K562 (cell line): ENCODE results near the gene HEXIM2. TPM values are rescaled to one million over a fixed set of nuclear protein-coding genes. Genes with fewer than 3 reads are reported as not detected.

Experiments used
- ATF1 ChIP-seq, 2 experiments: fragments of 450-650 bp in 1 of 2; IDR thresholded peaks; 2 replicates each; pipeline ENCODE4 v1.6.1; 2016; ENCODE audit warnings: missing compliant biosample characterization in 1 of 2, missing genetic modification characterization in 1 of 2
- BACH1 ChIP-seq: fragments of 200-800 bp; sonication (Bioruptor generic); IDR thresholded peaks from 2 replicates; pipeline ENCODE4 v1.6.1; 2016; ENCODE audit warnings: missing genetic modification characterization, missing compliant biosample characterization
- BMI1 ChIP-seq: fragments of 150-350 bp; IDR thresholded peaks from 2 replicates; pipeline ENCODE4 v1.6.1; 2014; ENCODE audit warnings: low read length
- DNMT1 ChIP-seq: fragments of 450-650 bp; IDR thresholded peaks from 2 replicates; pipeline ENCODE4 v1.6.1; 2016; ENCODE audit warnings: antibody characterized with exemption, mild to moderate bottlenecking
- ELF1 ChIP-seq: fragments of 200-800 bp; sonication (Bioruptor generic); IDR thresholded peaks from 2 replicates; pipeline ENCODE4 v1.6.1; 2016; ENCODE audit warnings: missing genetic modification characterization, missing compliant biosample characterization
- HDGF ChIP-seq: fragments of 450-650 bp; IDR thresholded peaks from 2 replicates; pipeline ENCODE4 v1.6.1; 2016
- HIVEP1 ChIP-seq: fragments of 250-450 bp; sonication (Bioruptor Pico); IDR thresholded peaks from 2 replicates; pipeline ENCODE4 v1.4.0; 2020; ENCODE audit warnings: mild to moderate bottlenecking
- KDM4B ChIP-seq, 2 experiments: fragments of 450-650 bp in 1 of 2; sonication (generic) in 1 of 2; IDR thresholded peaks; 2 replicates each; pipeline ENCODE4 v1.6.1; 2016 to 2017; ENCODE audit warnings: borderline replicate concordance in 2 of 2, antibody characterized with exemption in 1 of 2, low read depth in 1 of 2, mild to moderate bottlenecking in 1 of 2
- RBM22 ChIP-seq: fragments of 200-400 bp; formaldehyde crosslinking; IDR thresholded peaks from 2 replicates; pipeline ENCODE4 v1.6.1; 2018; ENCODE audit warnings: low read length, low read depth; ENCODE audit not compliant: poor library complexity, severe bottlenecking
- RFX5 ChIP-seq: IDR thresholded peaks from 2 replicates; pipeline ENCODE4 v1.6.1; 2011; ENCODE audit warnings: low read depth, mild to moderate bottlenecking, improper control_type of control experiment, low read length
- RFX7 ChIP-seq: fragments of 250-450 bp; sonication (Bioruptor Pico); IDR thresholded peaks from 2 replicates; pipeline ENCODE4 v1.5.1; 2021; ENCODE audit warnings: mild to moderate bottlenecking
- ZFX ChIP-seq: sonication (generic); formaldehyde crosslinking; IDR thresholded peaks from 2 replicates; pipeline ENCODE4 v1.8.0; 2022; ENCODE audit warnings: mild to moderate bottlenecking, missing genetic modification reagents, moderate library complexity
- ZNF224 ChIP-seq: sonication (generic); formaldehyde crosslinking; IDR thresholded peaks from 2 replicates; pipeline ENCODE4 v1.8.0; 2022; ENCODE audit warnings: mild to moderate bottlenecking, missing genetic modification reagents
- ZNF282 ChIP-seq: sonication (generic); formaldehyde crosslinking; IDR thresholded peaks from 2 replicates; pipeline ENCODE4 v1.8.1; 2023; ENCODE audit warnings: missing genetic modification reagents
- ZSCAN29 ChIP-seq: fragments of 450-650 bp; IDR thresholded peaks from 2 replicates; pipeline ENCODE4 v1.6.1; 2017
- polyA plus RNA-seq, 8 experiments: library from polyadenylated mRNA; depleted of rRNA in 4 of 8; stranded (reverse) in 5 of 8; unstranded in 3 of 8; fragments of >200 nt; fragmentation: Nextera tagmentation in 2 of 8; fragmentation: Illumina TruSeq in 1 of 8; extraction: Ambion mirVana in 2 of 8; extraction: Trizol in 1 of 8; gene quantifications; 2 replicates each; pipeline versions ENCODE4 v1.2.1 to v1.2.3, GENCODE V29; 2011 to 2014; ENCODE audit warnings: inconsistent platforms in 1 of 8, missing spikeins in 1 of 8
- total RNA-seq, 7 experiments: library from RNA; depleted of rRNA in 6 of 7; stranded (reverse); fragments of >200 nt in 6 of 7; fragmentation: Illumina TruSeq in 2 of 7; extraction: Trizol in 2 of 7; gene quantifications; 2 replicates each; pipeline versions ENCODE4 v1.2.1 to v1.2.3, GENCODE V29; 2011 to 2021; ENCODE audit warnings: low replicate concordance in 1 of 7
- TF ChIP-seq, protein P1 (sequence below): sonication (generic); formaldehyde crosslinking; IDR thresholded peaks from 2 replicates; pipeline ENCODE4 v1.8.0; 2023; ENCODE audit warnings: mild to moderate bottlenecking, missing genetic modification reagents
- TF ChIP-seq, protein P2 (sequence below): sonication (generic); formaldehyde crosslinking; IDR thresholded peaks from 2 replicates; pipeline ENCODE4 v1.8.1; 2023; ENCODE audit warnings: mild to moderate bottlenecking, missing genetic modification reagents
- TF ChIP-seq, protein P3 (sequence below): sonication (generic); formaldehyde crosslinking; IDR thresholded peaks from 2 replicates; pipeline ENCODE4 v1.8.0; 2022; ENCODE audit warnings: mild to moderate bottlenecking, low read depth, missing genetic modification reagents
- TF ChIP-seq, protein P4 (sequence below), 2 experiments: fragments of 450-650 bp in 1 of 2; sonication (generic) in 1 of 2; formaldehyde crosslinking in 1 of 2; IDR thresholded peaks in 1 of 2; conservative IDR thresholded peaks in 1 of 2; 2 replicates each; pipeline versions ENCODE4 v1.6.1 to v1.8.1; 2016 to 2023; ENCODE audit warnings: mild to moderate bottlenecking in 2 of 2, moderate library complexity in 2 of 2, inconsistent platforms in 1 of 2, missing genetic modification reagents in 1 of 2

HEXIM2 gene
- total and polyA plus RNA-seq, 9 of the 15 experiments (the other 6 are each of a cell fraction or from before 2014, with no cell fraction given) = 0.69 to 3.4 (median 1.1) TPM; not detected in 2

DNA sequence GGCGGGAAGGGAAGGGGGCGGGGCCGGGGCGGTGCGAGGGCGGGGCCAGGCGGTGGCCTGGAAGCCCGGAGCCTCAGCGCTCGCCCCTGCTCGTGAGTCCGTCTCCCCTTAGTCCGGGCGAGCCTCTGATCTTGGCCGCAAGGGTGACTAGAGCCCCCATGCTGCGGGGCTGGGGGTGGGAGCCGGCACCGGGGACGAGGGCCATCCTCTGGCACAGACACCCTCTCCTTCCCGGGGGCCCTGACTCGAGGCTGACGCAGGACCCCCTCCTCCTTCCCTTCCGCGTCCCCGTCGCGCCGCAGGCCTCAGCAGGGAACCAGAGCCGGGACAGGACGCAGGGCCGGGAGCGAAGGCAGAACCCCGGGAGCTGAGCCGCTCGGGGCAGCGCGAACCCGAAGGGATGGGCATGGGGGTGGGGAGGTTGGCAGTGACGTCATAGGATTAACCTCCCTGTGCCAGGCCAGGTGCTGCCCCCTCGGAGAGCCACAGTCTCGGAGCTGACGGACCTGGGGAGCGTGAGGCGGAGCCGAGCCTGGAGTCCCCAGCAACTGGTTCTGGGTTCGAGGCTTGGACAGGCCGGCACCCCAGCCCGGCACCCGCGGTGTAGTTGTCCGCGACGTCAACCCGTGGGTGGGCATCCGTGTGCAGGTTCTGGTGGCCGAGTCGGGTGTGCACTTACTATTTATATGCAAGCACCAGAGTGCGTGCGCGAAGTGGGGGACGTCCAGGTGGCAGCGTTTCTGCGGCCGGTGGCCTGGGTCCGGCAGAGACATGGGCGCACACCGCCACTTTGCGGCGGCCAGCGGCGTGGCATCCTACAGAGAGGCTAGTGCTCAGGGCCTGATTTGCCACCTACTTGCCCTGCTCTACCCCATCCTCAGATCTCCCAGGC is 28.9 kb upstream of the HEXIM2 start (continued):
- TF ChIP-seq, protein P1, sequence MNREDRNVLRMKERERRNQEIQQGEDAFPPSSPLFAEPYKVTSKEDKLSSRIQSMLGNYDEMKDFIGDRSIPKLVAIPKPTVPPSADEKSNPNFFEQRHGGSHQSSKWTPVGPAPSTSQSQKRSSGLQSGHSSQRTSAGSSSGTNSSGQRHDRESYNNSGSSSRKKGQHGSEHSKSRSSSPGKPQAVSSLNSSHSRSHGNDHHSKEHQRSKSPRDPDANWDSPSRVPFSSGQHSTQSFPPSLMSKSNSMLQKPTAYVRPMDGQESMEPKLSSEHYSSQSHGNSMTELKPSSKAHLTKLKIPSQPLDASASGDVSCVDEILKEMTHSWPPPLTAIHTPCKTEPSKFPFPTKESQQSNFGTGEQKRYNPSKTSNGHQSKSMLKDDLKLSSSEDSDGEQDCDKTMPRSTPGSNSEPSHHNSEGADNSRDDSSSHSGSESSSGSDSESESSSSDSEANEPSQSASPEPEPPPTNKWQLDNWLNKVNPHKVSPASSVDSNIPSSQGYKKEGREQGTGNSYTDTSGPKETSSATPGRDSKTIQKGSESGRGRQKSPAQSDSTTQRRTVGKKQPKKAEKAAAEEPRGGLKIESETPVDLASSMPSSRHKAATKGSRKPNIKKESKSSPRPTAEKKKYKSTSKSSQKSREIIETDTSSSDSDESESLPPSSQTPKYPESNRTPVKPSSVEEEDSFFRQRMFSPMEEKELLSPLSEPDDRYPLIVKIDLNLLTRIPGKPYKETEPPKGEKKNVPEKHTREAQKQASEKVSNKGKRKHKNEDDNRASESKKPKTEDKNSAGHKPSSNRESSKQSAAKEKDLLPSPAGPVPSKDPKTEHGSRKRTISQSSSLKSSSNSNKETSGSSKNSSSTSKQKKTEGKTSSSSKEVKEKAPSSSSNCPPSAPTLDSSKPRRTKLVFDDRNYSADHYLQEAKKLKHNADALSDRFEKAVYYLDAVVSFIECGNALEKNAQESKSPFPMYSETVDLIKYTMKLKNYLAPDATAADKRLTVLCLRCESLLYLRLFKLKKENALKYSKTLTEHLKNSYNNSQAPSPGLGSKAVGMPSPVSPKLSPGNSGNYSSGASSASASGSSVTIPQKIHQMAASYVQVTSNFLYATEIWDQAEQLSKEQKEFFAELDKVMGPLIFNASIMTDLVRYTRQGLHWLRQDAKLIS (CRISPR knock-in tag) = peak; percentile 39; the same call in 1 of the 2 replicates
- TF ChIP-seq ZFX (CRISPR knock-in tag) (peak; percentile 82), RFX7 (CRISPR knock-in tag) (no peak), KDM4B (IDR thresholded peaks at IDR 0.05; ENCODE audit: borderline replicate concordance in 2 of 2, low read depth in 1 of 2) (no peak), DNMT1 (no peak), BACH1 (tag) (no peak), ELF1 (tag) (no peak; the same call in 1 of the 2 replicates), BMI1 (no peak), HIVEP1 (CRISPR knock-in tag) (no peak), RFX5 (no peak), HDGF (no peak), ZSCAN29 (no peak), ATF1 (CRISPR knock-in tag; IDR thresholded peaks at IDR 0.05) (peak; percentile 23; the same call in 1 of the 2 replicates), ATF1 (tag; IDR thresholded peaks at IDR 0.05) (peak; percentile 95), ZNF224 (CRISPR knock-in tag) (no peak), RBM22 (no peak), ZNF282 (no peak)
- TF ChIP-seq, protein P2, sequence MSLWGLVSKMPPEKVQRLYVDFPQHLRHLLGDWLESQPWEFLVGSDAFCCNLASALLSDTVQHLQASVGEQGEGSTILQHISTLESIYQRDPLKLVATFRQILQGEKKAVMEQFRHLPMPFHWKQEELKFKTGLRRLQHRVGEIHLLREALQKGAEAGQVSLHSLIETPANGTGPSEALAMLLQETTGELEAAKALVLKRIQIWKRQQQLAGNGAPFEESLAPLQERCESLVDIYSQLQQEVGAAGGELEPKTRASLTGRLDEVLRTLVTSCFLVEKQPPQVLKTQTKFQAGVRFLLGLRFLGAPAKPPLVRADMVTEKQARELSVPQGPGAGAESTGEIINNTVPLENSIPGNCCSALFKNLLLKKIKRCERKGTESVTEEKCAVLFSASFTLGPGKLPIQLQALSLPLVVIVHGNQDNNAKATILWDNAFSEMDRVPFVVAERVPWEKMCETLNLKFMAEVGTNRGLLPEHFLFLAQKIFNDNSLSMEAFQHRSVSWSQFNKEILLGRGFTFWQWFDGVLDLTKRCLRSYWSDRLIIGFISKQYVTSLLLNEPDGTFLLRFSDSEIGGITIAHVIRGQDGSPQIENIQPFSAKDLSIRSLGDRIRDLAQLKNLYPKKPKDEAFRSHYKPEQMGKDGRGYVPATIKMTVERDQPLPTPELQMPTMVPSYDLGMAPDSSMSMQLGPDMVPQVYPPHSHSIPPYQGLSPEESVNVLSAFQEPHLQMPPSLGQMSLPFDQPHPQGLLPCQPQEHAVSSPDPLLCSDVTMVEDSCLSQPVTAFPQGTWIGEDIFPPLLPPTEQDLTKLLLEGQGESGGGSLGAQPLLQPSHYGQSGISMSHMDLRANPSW (CRISPR knock-in tag) = no peak
- TF ChIP-seq, protein P3, sequence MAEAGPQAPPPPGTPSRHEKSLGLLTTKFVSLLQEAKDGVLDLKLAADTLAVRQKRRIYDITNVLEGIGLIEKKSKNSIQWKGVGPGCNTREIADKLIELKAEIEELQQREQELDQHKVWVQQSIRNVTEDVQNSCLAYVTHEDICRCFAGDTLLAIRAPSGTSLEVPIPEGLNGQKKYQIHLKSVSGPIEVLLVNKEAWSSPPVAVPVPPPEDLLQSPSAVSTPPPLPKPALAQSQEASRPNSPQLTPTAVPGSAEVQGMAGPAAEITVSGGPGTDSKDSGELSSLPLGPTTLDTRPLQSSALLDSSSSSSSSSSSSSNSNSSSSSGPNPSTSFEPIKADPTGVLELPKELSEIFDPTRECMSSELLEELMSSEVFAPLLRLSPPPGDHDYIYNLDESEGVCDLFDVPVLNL = no peak
- TF ChIP-seq, protein P4, sequence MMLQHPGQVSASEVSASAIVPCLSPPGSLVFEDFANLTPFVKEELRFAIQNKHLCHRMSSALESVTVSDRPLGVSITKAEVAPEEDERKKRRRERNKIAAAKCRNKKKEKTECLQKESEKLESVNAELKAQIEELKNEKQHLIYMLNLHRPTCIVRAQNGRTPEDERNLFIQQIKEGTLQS (IDR thresholded peaks at IDR 0.05) = peak; percentile 88
- TF ChIP-seq, protein P4 (CRISPR knock-in tag; conservative IDR thresholded peaks at IDR 0.05) = no peak
